Common myeloid progenitor, CD34-positive (primary cell): ENCODE results near the gene PTPRD.

Experiments used
- CTCF ChIA-PET: fragments of 350-600 bp; sonication (Branson Sonifier 250); formaldehyde crosslinking; loops from one replicate; lab custom pipeline; 2021; ENCODE audit warnings: antibody characterized with exemption; lab: Charles Lee
- POLR2A ChIA-PET: fragments of 350-600 bp; sonication (Branson Sonifier 250); formaldehyde crosslinking; loops from one replicate; lab custom pipeline; 2021; ENCODE audit warnings: antibody characterized with exemption; lab: Charles Lee
- DNase-seq, 3 donors: peaks; one replicate each; pipeline versions ENCODE4 v3.0.0 to v3.0.0-alpha.2; 2013
- H3K27ac ChIP-seq, 2 experiments: 1 replicate in 1 of 2; 2 replicates in 1 of 2; pipeline ENCODE4 v1.7.0; 2013; ENCODE audit warnings: inconsistent platforms in 2 of 2, low read length in 2 of 2, mild to moderate bottlenecking in 2 of 2, low read depth in 1 of 2, moderate library complexity in 1 of 2; ENCODE audit not compliant: severe bottlenecking in 2 of 2, insufficient read depth in 1 of 2, poor library complexity in 1 of 2
- H3K27me3 ChIP-seq, 5 experiments: replicated peaks in 2 of 5; 1 replicate in 3 of 5; 2 replicates in 2 of 5; pipeline versions ENCODE4 v1.6.1 to v1.7.0; 2013; ENCODE audit warnings: low read length in 4 of 5, mild to moderate bottlenecking in 2 of 5, moderate library complexity in 2 of 5, inconsistent platforms in 1 of 5; ENCODE audit not compliant: insufficient read depth in 5 of 5, control insufficient read depth in 4 of 5
- H3K36me3 ChIP-seq, 4 experiments: 1 replicate in 2 of 4; 2 replicates in 2 of 4; pipeline versions ENCODE4 v1.6.1 to v1.7.0; 2013; ENCODE audit warnings: low read length in 3 of 4, control low read depth in 1 of 4, mild to moderate bottlenecking in 1 of 4; ENCODE audit not compliant: control insufficient read depth in 4 of 4, insufficient read depth in 4 of 4
- H3K4me1 ChIP-seq, 4 experiments: 1 replicate in 3 of 4; 2 replicates in 1 of 4; pipeline versions ENCODE4 v1.6.1 to v1.7.1; 2013; ENCODE audit warnings: low read length in 3 of 4, mild to moderate bottlenecking in 3 of 4, control low read depth in 1 of 4, inconsistent platforms in 1 of 4, moderate library complexity in 1 of 4; ENCODE audit not compliant: control insufficient read depth in 4 of 4, insufficient read depth in 4 of 4; ENCODE audit errors: control extremely low read depth in 1 of 4
- H3K4me3 ChIP-seq, 7 experiments: 1 replicate in 4 of 7; 2 replicates in 3 of 7; pipeline versions ENCODE4 v1.5.1 to v1.7.0; 2013; ENCODE audit warnings: mild to moderate bottlenecking in 7 of 7, low read length in 6 of 7, moderate library complexity in 6 of 7, inconsistent platforms in 2 of 7, low read depth in 2 of 7, control low read depth in 1 of 7; ENCODE audit not compliant: insufficient read depth in 4 of 7, control insufficient read depth in 1 of 7; ENCODE audit errors: extremely low read depth in 1 of 7
- H3K9me3 ChIP-seq, 5 experiments: 1 replicate in 4 of 5; 2 replicates in 1 of 5; pipeline versions ENCODE4 v1.6.1 to v1.7.1; 2013; ENCODE audit warnings: low read length in 4 of 5, mild to moderate bottlenecking in 2 of 5, inconsistent platforms in 1 of 5, low read depth in 1 of 5, moderate library complexity in 1 of 5; ENCODE audit not compliant: control insufficient read depth in 4 of 5, insufficient read depth in 2 of 5; ENCODE audit errors: control extremely low read depth in 1 of 5
- WGBS: methylation state at CpG from one replicate; pipeline ENCODE4 v1.1.5; 2013; ENCODE audit not compliant: insufficient coverage; 5-methylcytosine and 5-hydroxymethylcytosine counted together

The PTPRD gene

GRCh38 chr9:10282084-10282483 is 330.7 kb downstream of the PTPRD start:
- Histone ChIP-seq H3K4me3 (no peak overlapping the region), H3K9me3 (no peaks in the 10 kb centered on the region), H3K36me3 (no peaks in the 10 kb centered on the region)

GRCh38 chr9:10274988-10275387 is 337.8 kb downstream of the PTPRD start:
- peaks cover 0 to 6% (median 5%) of the 10 kb centered on the region in 4 experiments for H3K4me1 ChIP-seq
- WGBS = no CpG with 5 or more reads among the region's 1 CpG
- no peak overlapping the region for H3K27ac ChIP-seq
- ChIA-PET POLR2A (no interaction called here), CTCF (interaction anchor here (1.2 to 1.3 kb wide), 2 partner anchors 10 to 230 kb away, joined by 3 to 8 read pairs; no protein-coding TSS in a partner anchor)
- H3K36me3 ChIP-seq = no peaks in the 10 kb centered on the region
- H3K9me3 ChIP-seq = no peaks in the 10 kb centered on the region
- peak in 2 of 3 donors; percentile 13 to 14 for DNase-seq
- no peak overlapping the region for H3K4me3 ChIP-seq
- no peaks in the 10 kb centered on the region for H3K27me3 ChIP-seq

More at GRCh38 chr9:10282084-10282483, 330.7 kb downstream of the PTPRD start:
- POLR2A ChIA-PET = no interaction called here
- Histone ChIP-seq H3K4me1 (no peaks in the 10 kb centered on the region), H3K27me3 (no peaks in the 10 kb centered on the region), H3K27ac (no peak overlapping the region)
- no peak for DNase-seq
- CTCF ChIA-PET = no interaction called here
- WGBS = no CpG with 5 or more reads among the region's 2 CpGs

- Histone ChIP-seq H3K27me3 (no peaks in the 10 kb centered on the region), H3K9me3 (no peaks in the 10 kb centered on the region), H3K4me1 (peaks cover 0 to 6% (median 5%) of the 10 kb centered on the region in 4 experiments), H3K27ac (no peak overlapping the region), H3K36me3 (no peaks in the 10 kb centered on the region), H3K4me3 (no peak overlapping the region)
- peak in 2 of 3 donors; percentile 18 to 22 for DNase-seq
- CTCF ChIA-PET = interaction anchor here (1.2 to 1.3 kb wide), 3 partner anchors 9 to 237 kb away, joined by 3 to 8 read pairs (median 3); no protein-coding TSS in a partner anchor
- POLR2A ChIA-PET = no interaction called here
- WGBS = 67% methylated on average over 1 of the region's 4 CpGs
Observed at GRCh38 chr9:10274175-10274574, 338.6 kb downstream of the PTPRD start.

- Histone ChIP-seq H3K27me3 (no peaks in the 10 kb centered on the region), H3K27ac (no peak overlapping the region), H3K9me3 (no peaks in the 10 kb centered on the region), H3K4me1 (peaks cover 0 to 10% (median 6%) of the 10 kb centered on the region in 4 experiments), H3K4me3 (no peak overlapping the region), H3K36me3 (no peaks in the 10 kb centered on the region)
- POLR2A ChIA-PET = interaction anchor here (0.5 to 0.6 kb wide), 2 partner anchors 239 to 1032 kb away, joined by 4 read pairs; no protein-coding TSS in a partner anchor
- CTCF ChIA-PET = no interaction called here
- no peak for DNase-seq
Observed at GRCh38 chr9:10272830-10273229, 340.0 kb downstream of the PTPRD start.

- ChIA-PET CTCF (interaction anchor here (0.7 to 1.0 kb wide), 3 partner anchors 30 to 39 kb away, joined by 3 to 4 read pairs (median 3); no protein-coding TSS in a partner anchor), POLR2A (no interaction called here)
- Histone ChIP-seq H3K4me1 (peaks cover 0 to 4% (median under 1%) of the 10 kb centered on the region in 4 experiments), H3K36me3 (no peaks in the 10 kb centered on the region), H3K27me3 (no peaks in the 10 kb centered on the region), H3K9me3 (peaks cover 0 to 2% (median 0%) of the 10 kb centered on the region in 5 experiments), H3K27ac (no peak overlapping the region), H3K4me3 (no peak overlapping the region)
- 10% methylated on average over 4 of the region's 8 CpGs for WGBS
- DNase-seq = peak; percentile 31 to 59 (median 56)
Observed at GRCh38 chr9:10268531-10269485, 344.0 kb downstream of the PTPRD start.

GRCh38 chr9:10265153-10265631 is 347.6 kb downstream of the PTPRD start:
- DNase-seq = no peak
- no peaks in the 10 kb centered on the region for H3K36me3 ChIP-seq
- no peak overlapping the region for H3K27ac ChIP-seq
- H3K4me3 ChIP-seq = no peak overlapping the region
- POLR2A ChIA-PET = no interaction called here
- H3K27me3 ChIP-seq = no peaks in the 10 kb centered on the region
- H3K4me1 ChIP-seq = peaks cover 0 to 4% (median under 1%) of the 10 kb centered on the region in 4 experiments
- CTCF ChIA-PET = interaction anchor here (0.6 to 1.9 kb wide), 3 partner anchors 9 to 28 kb away, joined by 3 to 8 read pairs (median 4); no protein-coding TSS in a partner anchor
- 95% methylated on average over 2 of the region's 2 CpGs for WGBS
- H3K9me3 ChIP-seq = peaks cover 0 to 6% (median 0%) of the 10 kb centered on the region in 5 experiments
